NCI-H146 treated with DMSO at 0.1 percent for 48 hours (cell line): Measurements from ENCODE around the gene COL5A1.

Source experiments
- DNase-seq: peaks from one replicate; lab custom pipeline; 2025; ENCODE audit not compliant: unreplicated experiment; lab: John Stamatoyannopoulos, UW

COL5A1 gene

DNA sequence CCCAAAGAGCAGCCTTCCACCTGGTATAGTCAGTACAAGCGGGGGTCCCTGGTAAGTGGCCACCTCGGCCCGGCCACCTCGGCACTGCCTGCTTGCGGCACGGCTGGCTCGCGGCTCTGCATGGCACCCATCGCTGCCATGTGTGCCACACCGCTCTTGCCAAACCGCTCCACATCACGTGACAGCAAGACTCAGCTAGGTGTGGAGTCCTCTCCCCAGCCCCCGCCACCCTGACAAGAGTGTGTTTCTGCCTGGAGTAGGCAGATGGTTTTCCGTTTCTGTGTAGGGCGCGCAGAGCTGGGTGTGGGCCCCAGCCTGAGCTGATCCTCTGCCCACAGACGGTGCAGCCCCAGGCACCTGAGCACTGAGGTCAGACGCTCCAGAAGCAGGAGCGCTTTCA, 188.5 kb downstream of the COL5A1 start:
- no peak for DNase-seq

DNA sequence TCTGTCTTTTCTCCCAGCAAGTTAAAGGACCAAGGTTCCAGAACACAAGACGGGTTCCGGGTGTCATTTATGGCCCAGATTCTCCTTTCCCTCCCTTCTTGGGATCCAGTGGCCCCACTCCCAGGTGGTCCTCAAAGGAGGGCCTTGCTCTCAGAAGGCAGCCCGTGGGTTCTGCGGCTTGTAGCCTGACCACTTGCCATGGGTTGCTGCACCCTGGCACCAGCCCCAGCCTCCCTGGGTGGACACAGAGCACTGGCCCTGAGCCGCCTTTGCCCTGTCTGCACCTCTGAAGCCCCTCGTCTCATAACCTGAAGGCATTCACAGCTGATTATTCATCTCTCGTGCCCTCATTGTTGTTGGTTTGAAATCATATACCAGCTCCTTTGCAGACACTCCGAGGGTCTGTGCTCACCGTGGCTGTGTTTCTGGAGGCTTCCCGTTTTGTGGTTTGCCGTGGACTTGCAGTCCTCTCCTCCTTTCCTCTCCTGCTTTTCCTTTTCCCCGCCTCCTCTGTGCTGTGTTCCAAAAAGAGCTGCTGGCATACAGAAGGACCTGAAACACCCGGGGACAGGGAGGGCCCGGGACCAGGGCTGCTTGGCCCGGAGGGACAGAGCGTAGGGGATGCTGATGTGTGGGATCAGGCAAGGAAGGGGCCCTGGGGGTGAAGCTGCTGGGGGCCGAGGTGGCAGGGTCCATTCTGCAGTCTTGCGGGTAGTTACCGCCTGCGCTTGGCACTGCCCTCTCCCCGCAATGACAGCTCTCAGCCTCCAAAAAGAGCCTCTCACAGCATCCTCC, 189.5 kb downstream of the COL5A1 start:
- no peak for DNase-seq

DNA sequence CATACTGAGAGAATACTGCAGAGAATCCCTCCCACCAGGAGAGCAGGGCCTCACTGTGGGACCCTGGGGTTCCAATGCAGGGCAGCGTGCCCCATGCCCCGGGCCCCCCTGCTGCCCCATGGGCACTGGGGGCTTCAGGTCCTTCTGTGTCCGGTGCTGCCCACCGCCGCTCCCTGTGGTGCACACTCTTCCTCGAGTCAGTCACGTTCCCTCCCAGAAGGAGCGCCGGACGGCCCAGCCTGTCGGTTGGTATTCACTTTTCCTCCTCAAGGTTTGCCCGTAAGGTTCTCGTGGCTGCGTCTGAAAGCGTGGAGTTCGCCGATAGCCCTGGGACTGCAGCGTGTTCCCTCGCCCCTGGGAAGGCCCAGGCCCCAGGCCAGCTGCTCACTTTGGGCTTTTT, 190.9 kb downstream of the COL5A1 start:
- no peak for DNase-seq

DNA sequence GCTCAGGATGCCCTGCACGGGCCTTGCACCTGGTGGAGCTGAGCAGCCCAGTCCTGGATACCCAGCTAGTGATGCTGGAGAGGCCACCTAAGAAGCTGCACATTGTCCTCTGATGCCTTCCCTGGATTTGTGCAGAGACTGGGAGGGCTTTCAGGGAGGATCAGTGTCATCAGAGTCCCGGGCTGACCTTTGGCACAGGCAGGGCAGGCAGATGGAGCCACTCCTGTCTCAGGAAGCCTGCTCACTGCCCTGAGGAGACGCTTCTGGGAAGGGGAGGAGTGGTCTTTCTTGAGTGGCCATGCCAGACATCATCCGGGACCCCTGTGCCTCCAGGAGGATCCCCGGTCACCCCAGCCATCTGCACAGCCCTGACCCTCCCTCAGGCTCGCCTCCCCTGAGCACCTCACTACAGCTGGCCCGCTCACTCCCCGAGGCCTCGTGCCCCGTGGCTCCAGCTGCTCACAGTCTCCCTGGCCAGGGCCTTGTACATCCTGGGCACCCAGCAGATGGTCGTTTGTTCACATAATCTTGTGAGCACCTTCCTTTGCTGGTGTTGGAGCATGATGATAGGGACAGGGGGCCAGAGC, 191.8 kb downstream of the COL5A1 start:
- no peak for DNase-seq

DNA sequence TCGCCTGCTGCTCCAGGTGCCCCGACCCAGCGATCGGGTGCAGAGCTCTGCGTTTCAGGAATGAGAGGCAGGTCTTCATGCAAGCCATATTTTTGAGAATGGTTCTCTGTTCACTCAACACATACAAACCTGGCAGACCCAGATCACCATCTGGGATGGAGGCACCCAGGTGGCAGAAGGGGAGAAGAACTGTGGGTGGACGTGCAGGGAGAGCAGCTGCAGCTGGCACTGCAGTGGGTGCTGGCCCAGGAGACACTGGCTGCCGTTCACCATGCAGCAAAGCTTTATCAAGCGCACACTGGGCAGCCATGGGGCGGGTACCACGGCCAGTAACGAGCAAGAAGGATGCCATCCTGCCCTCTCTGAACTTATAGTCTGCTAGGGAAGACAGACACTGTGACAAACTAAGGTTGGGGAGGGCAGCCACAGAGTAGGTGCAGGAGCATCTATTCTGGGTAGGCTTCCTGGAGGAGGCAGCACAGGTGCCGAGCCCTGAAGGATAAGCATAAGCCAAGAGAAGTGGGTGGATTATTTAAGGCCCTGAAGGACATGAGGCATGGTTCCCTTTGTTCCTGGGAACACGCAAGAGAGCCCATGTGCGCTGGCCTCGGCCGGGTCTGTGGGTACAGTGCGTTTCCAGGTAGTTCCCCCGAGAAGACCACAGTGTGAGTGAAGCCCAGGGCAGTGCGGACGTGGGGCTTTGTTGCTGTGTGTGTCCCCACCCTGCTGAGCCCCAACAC, 192.8 kb downstream of the COL5A1 start:
- no peak for DNase-seq

DNA sequence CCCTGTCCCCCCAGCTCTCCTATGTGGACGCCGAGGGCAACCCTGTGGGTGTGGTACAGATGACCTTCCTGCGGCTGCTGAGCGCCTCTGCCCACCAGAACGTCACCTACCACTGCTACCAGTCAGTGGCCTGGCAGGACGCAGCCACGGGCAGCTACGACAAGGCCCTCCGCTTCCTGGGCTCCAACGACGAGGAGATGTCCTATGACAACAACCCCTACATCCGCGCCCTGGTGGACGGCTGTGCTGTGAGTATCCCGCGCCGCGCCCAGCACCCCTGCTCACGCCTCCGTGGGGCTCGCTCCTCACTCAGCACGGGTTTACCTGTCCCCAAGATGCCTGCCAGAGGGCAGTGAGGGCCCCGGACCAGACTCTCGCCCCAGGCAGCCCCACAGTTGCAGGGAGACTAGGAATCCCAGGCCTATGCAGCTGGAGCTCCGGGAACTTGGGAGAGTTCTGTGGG, 193.4 kb downstream of the COL5A1 start:
- no peak for DNase-seq

DNA sequence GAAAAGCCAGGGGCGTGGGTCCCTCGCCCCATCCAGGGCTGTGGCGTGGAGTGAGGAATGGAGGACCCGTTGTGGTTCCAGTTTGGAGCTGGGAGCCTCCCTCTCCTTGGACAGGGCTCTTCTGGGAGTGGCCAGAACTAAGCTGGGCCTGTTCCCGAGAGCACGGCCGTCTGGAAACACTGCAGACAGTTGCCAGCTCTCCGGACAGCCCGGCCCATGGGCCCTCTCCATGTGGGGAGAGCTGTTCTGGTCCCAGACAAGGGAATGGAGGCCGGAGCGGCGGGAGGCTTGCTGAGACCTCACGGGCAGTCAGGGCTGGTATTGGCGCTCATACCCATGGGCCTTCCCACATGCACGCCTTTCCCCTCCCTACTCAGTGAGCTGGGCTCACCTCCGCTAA, 193.8 kb downstream of the COL5A1 start:
- no peak for DNase-seq

DNA sequence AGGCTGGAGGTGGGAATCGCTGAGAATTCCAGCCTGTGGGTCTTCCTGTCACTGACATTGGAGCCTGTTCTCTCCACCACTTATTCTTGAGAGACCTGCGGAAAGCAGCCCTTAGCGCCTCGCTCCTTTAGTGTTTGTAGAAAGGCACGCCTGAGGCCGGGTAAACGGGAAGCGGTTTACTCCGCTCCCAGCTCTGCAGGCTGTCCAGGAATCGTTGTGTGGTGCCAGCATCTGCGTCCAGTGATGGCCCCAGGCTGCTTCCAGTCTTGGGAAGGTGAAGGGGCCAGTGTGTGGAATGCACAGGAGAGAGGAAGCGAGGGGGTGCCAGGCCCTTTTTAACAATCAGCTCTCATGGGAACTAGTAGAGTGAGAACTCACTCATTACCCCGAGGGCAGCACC, 194.4 kb downstream of the COL5A1 start:
- no peak for DNase-seq

DNA sequence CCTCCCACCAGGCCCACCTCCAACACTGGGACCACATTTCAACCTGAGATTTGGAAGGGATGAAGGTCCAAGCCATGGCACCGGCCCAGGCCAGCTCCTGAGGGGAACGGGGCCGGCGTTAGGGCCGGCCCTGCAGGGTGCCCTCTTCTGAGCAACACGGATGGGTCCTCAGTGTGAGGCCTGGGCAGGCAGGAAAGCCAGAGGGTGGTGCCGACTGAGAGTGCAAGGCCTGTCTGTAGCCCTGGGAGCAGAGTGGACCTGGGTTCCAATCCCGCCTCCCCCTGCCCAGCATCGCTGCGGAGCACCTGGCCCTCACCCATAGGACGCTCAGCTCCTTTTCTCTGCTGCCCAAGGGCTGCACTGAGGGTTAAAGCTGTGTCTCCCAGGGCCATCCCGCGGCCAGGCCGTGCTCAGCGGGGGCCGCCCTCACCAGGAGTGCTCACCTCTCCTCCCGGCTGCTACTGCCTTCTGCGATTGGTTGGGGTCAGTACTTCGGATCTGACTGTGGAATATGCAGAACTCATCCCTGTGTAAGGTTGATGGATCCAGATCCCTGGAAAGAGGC, 194.9 kb downstream of the COL5A1 start:
- no peak for DNase-seq

DNA sequence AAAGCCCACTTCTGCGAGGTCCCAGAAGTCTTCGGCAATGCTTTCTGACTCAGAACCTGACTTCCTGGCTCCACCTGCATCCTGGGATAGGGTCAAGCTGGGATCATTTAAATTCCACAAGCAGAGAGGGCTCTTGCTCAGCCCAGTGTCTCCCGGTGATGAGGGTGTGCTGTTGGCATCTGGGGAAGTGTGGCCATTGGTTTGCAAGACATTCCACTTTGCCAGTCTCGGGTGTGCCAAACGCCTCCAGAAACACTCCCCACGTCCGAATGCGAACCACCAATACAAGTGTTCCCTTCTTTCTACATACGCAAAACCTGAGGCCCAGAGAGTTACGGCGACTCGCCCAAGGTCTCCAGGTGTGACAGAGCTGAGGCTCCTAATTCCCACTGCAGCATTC, 195.9 kb downstream of the COL5A1 start:
- DNase-seq: no peak

DNA sequence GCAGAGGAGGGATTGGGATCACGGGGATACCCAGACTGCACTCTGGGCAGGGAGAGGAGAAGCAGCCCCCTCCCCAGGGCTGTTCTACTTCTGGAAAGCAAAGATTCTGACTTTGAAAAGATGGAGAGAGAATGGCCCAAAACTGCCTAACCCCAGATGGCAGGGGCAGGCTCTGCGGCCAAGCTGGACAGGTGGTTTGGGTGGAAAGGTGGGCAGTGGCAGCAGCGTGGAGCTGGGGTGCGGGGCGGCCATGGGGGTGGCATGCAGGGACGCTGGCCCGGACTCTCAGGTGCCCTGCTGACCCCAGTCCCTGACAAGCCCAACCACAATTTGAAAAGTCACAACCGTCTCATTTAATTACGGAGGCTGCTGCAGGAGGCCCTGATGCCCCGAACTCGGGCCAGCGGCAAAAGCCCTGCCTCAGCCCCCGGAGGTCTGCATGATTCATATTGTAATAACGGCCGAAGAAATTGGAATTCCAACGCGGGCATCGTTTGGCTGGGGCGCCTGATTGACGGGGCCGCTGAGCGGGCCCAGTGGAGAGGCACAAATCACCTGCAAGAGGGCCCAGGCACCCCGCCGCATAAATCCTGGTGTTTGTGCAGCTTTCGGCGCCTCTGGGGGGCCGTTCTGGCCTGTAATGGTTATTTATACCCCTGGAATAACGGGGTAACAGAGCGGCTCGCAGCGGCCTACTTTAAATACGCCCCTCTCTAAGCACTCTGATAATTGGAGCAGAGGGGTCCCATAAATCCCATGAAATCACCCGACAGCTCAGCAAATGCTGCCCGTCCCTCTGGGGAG, 197.2 kb downstream of the COL5A1 start:
- DNase-seq: no peak

DNA sequence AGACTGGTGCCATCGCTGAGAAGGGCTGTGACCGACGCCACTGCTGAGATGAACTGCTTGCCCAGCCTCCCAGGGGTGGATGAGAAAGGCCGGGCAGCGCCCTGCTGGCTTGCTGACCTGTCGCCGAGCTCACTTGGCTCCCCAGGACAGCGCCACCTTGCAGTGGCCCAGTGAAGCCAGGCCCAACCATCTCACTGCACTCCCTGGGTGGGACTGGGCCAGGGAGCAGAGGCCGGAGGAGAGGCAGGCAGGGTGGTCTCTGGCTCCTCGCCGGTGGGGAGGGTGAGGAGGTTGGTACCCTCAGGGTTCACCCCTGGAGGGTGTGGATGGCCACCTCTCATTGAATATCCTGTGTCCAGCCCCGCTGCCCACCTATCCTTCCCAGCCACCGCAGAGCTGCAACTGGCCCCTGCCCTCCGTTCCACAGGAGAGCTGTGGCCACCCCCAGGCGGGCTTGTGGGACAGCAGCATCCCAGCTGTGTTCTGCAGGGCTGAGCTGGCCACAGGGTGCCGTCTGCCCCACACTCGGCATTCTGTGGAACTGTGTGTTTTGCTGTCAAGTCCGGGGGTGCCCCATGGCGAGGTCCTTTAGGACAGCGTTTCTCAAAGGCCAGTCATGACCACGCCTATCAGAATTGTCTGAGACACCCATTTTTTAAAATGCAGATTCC, 198.0 kb downstream of the COL5A1 start:
- no peak for DNase-seq

DNA sequence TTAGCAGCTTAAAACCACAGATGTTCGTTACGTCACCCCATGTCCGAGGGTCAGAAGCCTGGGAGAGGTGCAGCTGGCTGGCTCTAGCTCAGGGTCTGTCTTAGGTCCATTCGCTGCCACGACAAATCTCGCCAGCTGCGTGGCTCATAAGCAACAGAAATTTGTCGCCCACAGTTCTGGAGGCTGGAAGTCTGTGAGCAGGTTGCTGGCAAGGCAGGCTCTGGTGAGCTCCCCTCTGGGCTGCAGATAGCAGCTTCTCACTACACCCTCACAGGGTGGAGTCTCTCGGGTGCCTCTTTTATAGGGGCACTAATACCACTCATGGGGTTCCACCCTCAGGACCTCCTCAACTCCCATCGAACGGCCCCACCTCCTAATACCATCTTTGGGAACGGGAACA, 198.9 kb downstream of the COL5A1 start:
- no peak for DNase-seq

DNA sequence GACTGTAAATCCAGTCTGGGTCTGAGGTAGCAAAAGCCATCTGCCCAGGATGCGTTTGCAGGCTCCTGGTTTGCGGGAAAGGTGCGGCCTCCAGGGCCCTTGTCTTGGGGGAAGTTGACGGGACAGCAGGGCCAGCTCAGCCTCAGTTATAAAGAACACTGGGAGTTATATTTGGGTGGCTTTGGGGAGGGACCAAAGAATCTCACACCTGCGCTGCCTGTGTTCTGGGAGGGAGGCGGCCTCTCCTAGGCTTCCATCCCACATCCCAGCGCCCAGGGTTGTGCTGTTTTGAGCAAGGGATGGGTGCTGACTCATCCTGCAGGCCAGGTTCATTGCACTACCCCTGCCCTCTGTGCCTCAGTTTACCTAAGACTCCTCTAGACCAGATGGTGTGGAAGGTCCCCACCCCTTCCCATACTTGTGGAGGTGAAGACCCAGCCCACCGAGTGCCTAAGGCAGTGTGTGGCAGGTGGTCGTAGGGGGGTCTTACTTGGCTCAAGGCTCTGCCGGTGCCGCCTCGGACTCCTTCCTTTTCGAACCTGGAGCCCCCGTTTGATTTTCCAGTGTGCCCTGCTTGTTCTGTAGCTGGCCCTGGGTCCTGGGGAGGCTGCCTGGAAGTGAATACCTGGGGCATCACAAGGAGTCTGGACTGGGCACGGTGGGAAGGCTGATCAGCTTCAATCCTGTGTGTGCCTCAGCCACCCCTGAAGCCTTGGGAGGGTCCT, 199.7 kb downstream of the COL5A1 start:
- DNase-seq: no peak

DNA sequence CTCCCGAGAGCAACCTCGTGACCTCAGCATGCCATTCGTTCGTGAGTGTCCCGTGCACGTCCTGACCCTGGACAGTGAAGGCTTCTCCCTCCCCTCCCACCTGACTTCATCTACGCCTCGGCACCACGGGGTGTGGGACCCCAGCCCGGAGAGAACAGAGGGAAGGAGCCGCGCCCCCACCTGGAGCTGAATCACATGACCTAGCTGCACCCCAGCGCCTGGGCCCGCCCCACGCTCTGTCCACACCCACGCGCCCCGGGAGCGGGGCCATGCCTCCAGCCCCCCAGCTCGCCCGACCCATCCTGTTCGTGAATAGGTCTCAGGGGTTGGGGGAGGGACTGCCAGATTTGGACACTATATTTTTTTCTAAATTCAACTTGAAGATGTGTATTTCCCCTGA, 200.7 kb downstream of the COL5A1 start:
- no peak for DNase-seq

DNA sequence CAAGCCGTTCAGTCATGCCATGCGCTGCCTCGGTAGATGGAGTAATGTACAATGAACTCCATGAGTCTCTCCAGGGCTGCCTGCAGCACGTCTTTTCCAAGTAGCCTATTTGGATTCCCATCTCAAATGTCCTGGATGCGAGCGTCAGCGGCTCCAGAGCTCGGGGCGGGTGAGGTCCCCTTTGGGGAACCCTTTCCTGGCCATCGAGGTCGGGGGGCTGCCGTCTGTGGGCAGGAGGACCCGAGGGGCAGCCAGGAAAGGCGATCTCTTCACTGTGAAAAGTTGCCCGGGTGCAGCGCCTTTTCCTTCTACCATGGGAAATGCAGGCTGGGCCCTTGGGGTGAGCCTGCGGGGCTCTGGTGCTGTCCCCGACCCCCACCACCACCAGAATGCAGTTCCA, 202.1 kb downstream of the COL5A1 start:
- DNase-seq: no peak

DNA sequence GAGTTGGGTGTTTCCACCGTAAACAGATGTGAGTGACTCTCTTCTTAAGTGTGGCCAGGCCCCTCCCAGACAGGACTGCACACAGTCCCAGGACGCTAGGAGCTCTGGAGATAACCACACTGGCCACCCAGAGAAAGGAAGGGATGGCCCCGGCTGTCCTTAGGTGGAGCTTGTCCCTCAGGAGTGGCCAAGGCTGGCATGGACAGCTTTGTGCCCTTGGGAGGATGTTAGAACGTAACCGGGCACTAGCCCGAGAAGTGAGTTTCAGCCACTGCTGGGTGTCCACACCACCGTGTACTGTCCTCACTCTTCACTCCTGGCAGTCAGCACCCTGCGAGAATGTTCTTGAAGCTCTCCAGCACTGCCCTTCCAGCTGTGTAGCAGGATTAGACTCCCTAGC, 203.2 kb downstream of the COL5A1 start:
- no peak for DNase-seq

DNA sequence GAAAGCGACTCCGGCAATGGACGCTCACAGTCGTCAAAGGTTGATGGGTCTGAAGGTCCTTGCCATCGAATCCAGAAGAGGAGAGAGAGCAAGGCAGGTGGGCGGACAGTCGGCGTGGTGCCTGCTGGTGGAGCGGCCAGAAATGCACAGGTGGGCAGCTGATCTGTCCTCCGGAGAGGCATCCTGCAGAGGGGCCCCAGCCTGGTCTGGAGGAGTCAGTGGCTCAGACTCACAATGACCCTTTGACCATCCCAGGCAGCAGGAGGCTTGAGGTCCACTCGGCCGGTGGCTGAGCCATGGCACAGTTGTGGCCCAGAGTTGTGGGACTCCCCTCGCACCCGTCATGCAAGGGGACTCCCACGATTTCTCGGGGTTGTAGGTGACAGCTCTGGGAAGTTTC, 204.6 kb downstream of the COL5A1 start:
- DNase-seq: no peak

DNA sequence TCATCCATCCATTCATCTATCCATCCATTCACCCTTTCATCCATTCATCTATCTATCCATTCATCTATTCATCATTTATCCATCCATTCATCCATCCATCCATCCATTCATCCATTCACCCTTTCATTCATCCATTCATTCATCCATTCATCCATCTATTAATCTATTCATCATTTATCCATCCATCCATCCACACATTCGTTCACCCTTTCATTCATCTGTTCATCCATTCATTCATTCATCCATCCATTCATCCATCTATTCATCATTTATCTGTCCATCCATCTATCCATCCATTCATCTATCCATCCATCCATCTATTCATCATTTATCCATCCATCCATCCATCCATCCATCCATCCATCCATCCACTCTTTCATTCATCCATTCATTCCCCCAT, 205.1 kb downstream of the COL5A1 start:
- no peak for DNase-seq

DNA sequence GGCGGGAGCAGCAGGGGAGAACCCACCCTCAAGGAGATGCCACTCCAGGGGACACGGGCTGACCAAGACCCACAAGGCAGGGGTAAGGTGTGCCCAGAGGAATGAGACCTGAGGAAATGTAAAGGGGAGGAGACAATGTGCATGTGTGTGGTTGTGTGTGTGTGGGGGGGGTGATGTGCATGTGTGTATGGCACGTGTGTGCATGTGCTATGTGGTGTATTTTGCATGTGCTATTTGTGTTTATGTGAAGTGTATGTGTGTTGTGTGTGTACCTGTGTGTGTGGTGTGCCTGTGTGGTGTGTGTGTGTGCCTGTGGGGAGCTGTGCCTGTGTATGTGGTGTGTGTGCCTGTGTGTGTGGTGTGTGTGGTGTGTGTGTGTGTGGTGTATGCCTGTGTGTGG, 205.5 kb downstream of the COL5A1 start:
- no peak for DNase-seq
